ENCODE data around the gene CACTIN.

DNA sequence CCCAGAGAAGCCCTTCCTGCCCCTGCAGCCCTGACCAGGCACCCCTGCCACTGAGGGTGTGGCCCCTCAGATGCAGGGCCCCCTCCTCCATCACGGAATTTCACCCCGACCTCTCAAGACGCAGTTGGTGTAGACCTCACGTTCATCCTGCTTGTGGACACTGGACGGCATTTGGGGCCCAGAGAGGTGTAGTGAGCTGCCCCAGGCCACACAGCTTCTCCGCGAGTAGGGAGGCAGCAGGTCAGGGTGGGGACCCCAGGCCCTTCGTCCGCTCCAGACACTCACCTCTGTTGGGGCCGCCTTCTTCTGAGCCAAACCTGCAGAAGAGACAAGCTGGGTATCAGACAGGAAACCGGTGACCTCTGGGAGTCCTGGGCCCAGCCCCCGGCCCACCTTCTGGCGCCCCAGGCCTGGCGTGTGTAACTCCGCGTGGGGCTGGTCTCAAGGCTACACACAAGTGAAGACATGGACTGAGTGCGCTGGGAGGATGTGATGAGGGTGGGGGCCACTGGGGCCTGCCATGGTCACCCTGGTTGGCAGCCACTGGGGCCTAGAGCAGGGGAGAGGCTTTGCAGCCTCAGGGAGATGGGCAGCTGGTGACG lies 40.5 kb upstream of the CACTIN start:
- TF ChIP-seq ZNF274 (IDR thresholded peaks at IDR 0.05; ENCODE audit: low read depth, low read length) (no peak), YY1 (IDR thresholded peaks at IDR 0.05; ENCODE audit: insufficient read depth, insufficient read length) (no peak)
